Activated CD8-positive, alpha-beta memory T cell treated with anti-CD3 and anti-CD28 coated beads, Interleukin-2, amount 10 ng/mL, durations not matched to agents 7 days and 5 days (primary cell): ENCODE data around the gene UBE2L3. TPM values are rescaled to one million over a fixed set of nuclear protein-coding genes. Genes with fewer than 3 reads are reported as not detected.
A peak's percentile ranks its signal among the peaks of the same experiment; 100 is the strongest.

Experiments used
- ATAC-seq: fragments of 150-1000 bp; cut with Tn5 transposase; one replicate; pipeline ENCODE4 v1.10.0; 2021; ENCODE audit warnings: moderate library complexity
- CTCF ChIA-PET: fragments of 350-600 bp; sonication (Branson Sonifier 250); formaldehyde crosslinking; loops from one replicate; lab custom pipeline; 2021; ENCODE audit warnings: antibody characterized with exemption; lab: Charles Lee
- DNase-seq: peaks from one replicate; pipeline ENCODE4 v3.0.0-alpha.2; 2020
- H3K27ac Mint-ChIP-seq: one replicate; pipeline ENCODE4 v1.8.0; 2021; ENCODE audit warnings: mild to moderate bottlenecking, mixed read lengths
- H3K27me3 Mint-ChIP-seq: one replicate; pipeline ENCODE4 v1.8.0; 2021; ENCODE audit warnings: mixed read lengths
- H3K36me3 Mint-ChIP-seq: one replicate; pipeline ENCODE4 v1.8.0; 2021; ENCODE audit warnings: mild to moderate bottlenecking, mixed read lengths
- H3K4me1 Mint-ChIP-seq: one replicate; pipeline ENCODE4 v1.8.0; 2021; ENCODE audit warnings: mixed read lengths
- H3K4me3 Mint-ChIP-seq: one replicate; pipeline ENCODE4 v1.8.0; 2021; ENCODE audit warnings: mild to moderate bottlenecking, moderate library complexity, mixed read lengths
- H3K9me3 Mint-ChIP-seq: one replicate; pipeline ENCODE4 v1.8.0; 2022; ENCODE audit warnings: low read depth, mixed read lengths
- total RNA-seq, 2 experiments: library from RNA; stranded (reverse); gene quantifications; one replicate each; pipeline ENCODE4 v1.2.3, GENCODE V29; 2021

Gene UBE2L3
- total RNA-seq, 2 experiments from 2014 or later: 57.3 to 67.8 TPM

- H3K27me3 Mint-ChIP-seq: no peaks in the 10 kb centered on the region
- ATAC-seq (peak; percentile 35), DNase-seq (peak; percentile 52)
- CTCF ChIA-PET: interaction anchor here (0.9 to 3.2 kb wide), 4 partner anchors 9 to 22 kb away, joined by 3 to 44 read pairs (median 16); partner anchors contain the start of genes CCDC116, SDF2L1 and YDJC
- H3K9me3 Mint-ChIP-seq: no peaks in the 10 kb centered on the region
- peak overlapping the region; percentile 87 for H3K27ac Mint-ChIP-seq
- H3K36me3 Mint-ChIP-seq: peaks cover 14% of the 10 kb centered on the region
- H3K4me1 Mint-ChIP-seq: peaks cover 31% of the 10 kb centered on the region
- H3K4me3 Mint-ChIP-seq: peak overlapping the region; percentile 88
Observed at GRCh38 chr22:21651521-21652009, 84.1 kb downstream of the UBE2L3 start.

DNA sequence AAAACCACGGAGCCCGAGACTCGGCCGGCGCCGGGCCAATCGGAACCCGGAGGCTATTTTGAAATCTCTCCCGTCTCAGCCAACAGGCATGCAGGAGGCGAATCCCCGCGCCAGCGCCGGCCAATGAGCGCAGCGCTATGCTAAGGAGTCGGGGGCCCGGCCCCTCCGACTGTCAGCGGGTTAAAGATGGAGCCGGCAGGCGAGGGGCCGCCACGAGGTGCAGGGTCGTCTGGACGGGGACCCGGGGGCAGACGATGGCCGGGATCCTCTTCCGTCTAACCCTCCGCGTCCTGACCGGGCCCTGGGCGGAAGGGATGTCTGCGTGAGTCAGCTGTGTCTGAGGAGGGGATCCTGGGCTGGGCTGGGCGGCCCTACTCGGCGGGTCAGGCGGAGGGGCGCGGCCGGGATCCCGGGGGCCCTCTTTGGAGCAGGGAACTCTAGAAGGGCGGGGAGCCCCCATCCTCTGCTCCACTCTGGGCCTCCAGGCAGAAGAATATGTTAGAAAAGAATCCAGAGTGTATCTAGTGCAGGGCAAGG is 84.6 kb downstream of the UBE2L3 start:
- Mint-ChIP-seq H3K27ac (peak overlapping the region; percentile 87), H3K4me1 (peaks cover 32% of the 10 kb centered on the region)
- peak; percentile 99 for ATAC-seq

DNA sequence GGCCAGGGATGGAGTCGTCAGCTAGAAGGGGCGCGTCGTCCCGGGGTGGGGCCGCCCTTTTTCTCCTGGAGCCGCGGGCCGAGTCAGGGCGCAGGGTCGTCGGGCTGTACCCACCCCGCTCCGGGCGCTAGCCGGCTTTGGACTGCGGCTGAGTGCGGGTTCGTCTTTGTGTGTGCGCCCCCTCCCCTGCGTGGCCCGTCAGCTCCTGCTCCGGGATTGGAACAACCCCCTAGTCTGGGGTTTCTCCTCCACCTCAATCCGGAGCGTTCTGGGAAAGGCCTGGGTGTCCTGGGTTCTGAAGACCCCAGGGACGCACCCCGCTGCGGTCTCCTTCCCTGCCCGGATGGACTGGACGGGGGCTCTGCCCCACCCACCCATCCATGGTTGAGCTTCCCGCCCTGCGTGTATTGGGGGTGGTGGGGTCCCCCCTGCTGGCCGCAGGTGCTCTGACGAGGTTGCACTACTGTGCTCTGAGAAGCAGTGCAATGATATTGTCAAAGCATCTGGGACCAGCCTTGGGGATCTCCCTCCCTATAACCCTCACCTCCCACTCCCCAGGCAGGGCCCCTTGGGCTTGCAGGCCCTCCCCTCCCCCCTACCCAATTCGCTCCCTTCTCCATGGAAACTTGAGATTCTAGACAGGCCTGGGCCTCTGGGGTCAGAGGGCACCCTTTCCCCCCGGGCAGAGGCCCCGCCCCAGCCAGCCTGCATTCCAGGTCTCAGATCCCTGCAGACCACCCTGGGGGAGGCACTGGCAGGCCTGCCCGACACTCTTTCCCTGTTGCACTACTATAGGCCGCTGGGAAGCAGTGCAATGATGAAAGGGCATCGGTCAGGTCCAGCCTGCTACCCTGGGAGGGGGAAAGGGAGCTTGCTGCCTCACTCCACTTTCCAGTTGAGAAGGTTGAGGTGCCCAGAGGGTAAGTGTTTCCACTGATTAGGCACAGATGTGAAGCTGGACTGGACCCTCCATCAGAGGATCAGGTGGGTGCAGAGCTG is 85.3 kb downstream of the UBE2L3 start:
- CTCF ChIA-PET: interaction anchor here (0.9 to 3.2 kb wide), 5 partner anchors 11 to 23 kb away, joined by 4 to 44 read pairs (median 5); partner anchors contain the start of genes CCDC116, PPIL2, SDF2L1 and YDJC
- H3K4me1 Mint-ChIP-seq: peaks cover 34% of the 10 kb centered on the region
- peak overlapping the region; percentile 87 for H3K27ac Mint-ChIP-seq
- ATAC-seq (no peak), DNase-seq (no peak)
- peak overlapping the region; percentile 88 for H3K4me3 Mint-ChIP-seq
- no peaks in the 10 kb centered on the region for H3K27me3 Mint-ChIP-seq
- H3K36me3 Mint-ChIP-seq: peaks cover 11% of the 10 kb centered on the region
- no peaks in the 10 kb centered on the region for H3K9me3 Mint-ChIP-seq

More for the DNA sequence above, 84.6 kb downstream of the UBE2L3 start:
- no peaks in the 10 kb centered on the region for H3K9me3 Mint-ChIP-seq
- CTCF ChIA-PET: interaction anchor here (1.0 to 3.2 kb wide), 4 partner anchors 10 to 22 kb away, joined by 4 to 44 read pairs (median 16); partner anchors contain the start of genes CCDC116, SDF2L1 and YDJC
- H3K4me3 Mint-ChIP-seq: peak overlapping the region; percentile 88
- peak; percentile 94 for DNase-seq
- no peaks in the 10 kb centered on the region for H3K27me3 Mint-ChIP-seq
- peaks cover 11% of the 10 kb centered on the region for H3K36me3 Mint-ChIP-seq

- no peaks in the 10 kb centered on the region for H3K27me3 Mint-ChIP-seq
- peaks cover 25% of the 10 kb centered on the region for H3K4me1 Mint-ChIP-seq
- H3K36me3 Mint-ChIP-seq: peaks cover 5% of the 10 kb centered on the region
- H3K27ac Mint-ChIP-seq: peak overlapping the region; percentile 82
- CTCF ChIA-PET: interaction anchor here (0.9 to 2.1 kb wide), 5 partner anchors 10 to 295 kb away, joined by 3 to 11 read pairs (median 6); partner anchors contain the start of genes PPM1F, SDF2L1 and YDJC
- DNase-seq (no peak), ATAC-seq (no peak)
- peak overlapping the region; percentile 59 for H3K4me3 Mint-ChIP-seq
- no peaks in the 10 kb centered on the region for H3K9me3 Mint-ChIP-seq
Observed at GRCh38 chr22:21657020-21657359, 89.5 kb downstream of the UBE2L3 start.

GRCh38 chr22:21657360-21658032 is 90.0 kb downstream of the UBE2L3 start:
- Mint-ChIP-seq H3K9me3 (no peaks in the 10 kb centered on the region), H3K27ac (peak overlapping the region; percentile 82)

GRCh38 chr22:21659864-21660525 is 92.5 kb downstream of the UBE2L3 start:
- Mint-ChIP-seq H3K27me3 (no peaks in the 10 kb centered on the region), H3K36me3 (peaks cover 3% of the 10 kb centered on the region), H3K9me3 (no peaks in the 10 kb centered on the region), H3K4me1 (peaks cover 23% of the 10 kb centered on the region), H3K4me3 (no peak overlapping the region), H3K27ac (no peak overlapping the region)
- CTCF ChIA-PET: interaction anchor here (0.8 to 3.4 kb wide), 3 partner anchors 8 to 18 kb away, joined by 3 to 17 read pairs (median 11); partner anchors contain the start of gene SDF2L1
- DNase-seq: no peak
- no peak for ATAC-seq

More at GRCh38 chr22:21657360-21658032, 90.0 kb downstream of the UBE2L3 start:
- ATAC-seq (peak; percentile 96), DNase-seq (peak; percentile 85)
- Mint-ChIP-seq H3K36me3 (peaks cover 5% of the 10 kb centered on the region), H3K4me3 (peak overlapping the region; percentile 80), H3K27me3 (no peaks in the 10 kb centered on the region), H3K4me1 (peaks cover 25% of the 10 kb centered on the region)
- CTCF ChIA-PET: interaction anchor here (0.9 to 3.4 kb wide), 11 partner anchors 9 to 295 kb away, joined by 3 to 17 read pairs (median 6); partner anchors contain the start of genes PPM1F, SDF2L1 and YDJC

GRCh38 chr22:21660904-21661303 is 93.4 kb downstream of the UBE2L3 start:
- ATAC-seq: no peak
- peaks cover 3% of the 10 kb centered on the region for H3K36me3 Mint-ChIP-seq
- H3K9me3 Mint-ChIP-seq: no peaks in the 10 kb centered on the region
- H3K27me3 Mint-ChIP-seq: no peaks in the 10 kb centered on the region
- H3K4me1 Mint-ChIP-seq: peaks cover 29% of the 10 kb centered on the region
- CTCF ChIA-PET: interaction anchor here (3.2 to 3.4 kb wide), 2 partner anchors 15 to 19 kb away, joined by 11 to 17 read pairs; partner anchors contain the start of gene SDF2L1
- H3K27ac Mint-ChIP-seq: no peak overlapping the region
- no peak for DNase-seq
- H3K4me3 Mint-ChIP-seq: no peak overlapping the region

DNA sequence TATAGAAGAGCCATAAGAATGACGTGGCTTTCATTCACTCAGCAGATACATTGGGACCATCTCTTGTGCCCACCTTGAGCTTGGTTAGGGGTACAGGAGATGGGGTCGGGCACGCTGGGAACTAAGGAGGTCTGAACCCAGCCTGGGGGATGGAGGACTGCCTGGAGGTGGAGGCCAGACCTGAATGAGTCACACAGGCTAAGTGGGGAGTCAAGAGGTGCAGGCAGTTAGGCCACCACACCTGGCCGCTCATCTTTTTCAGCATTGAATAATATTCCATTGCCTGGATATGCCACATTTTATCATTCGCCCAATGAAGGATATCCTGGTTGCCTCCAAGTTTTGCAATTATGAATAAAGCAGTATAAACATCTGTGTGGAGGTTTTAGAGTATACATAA is 94.5 kb downstream of the UBE2L3 start:
- ATAC-seq (no peak), DNase-seq (no peak)
- Mint-ChIP-seq H3K27ac (no peak overlapping the region), H3K27me3 (no peaks in the 10 kb centered on the region), H3K4me1 (peaks cover 21% of the 10 kb centered on the region), H3K4me3 (no peak overlapping the region), H3K9me3 (no peaks in the 10 kb centered on the region), H3K36me3 (no peaks in the 10 kb centered on the region)
- CTCF ChIA-PET: no interaction called here

GRCh38 chr22:21663738-21664137 is 96.2 kb downstream of the UBE2L3 start:
- no peaks in the 10 kb centered on the region for H3K27me3 Mint-ChIP-seq
- no peaks in the 10 kb centered on the region for H3K9me3 Mint-ChIP-seq
- peaks cover 2% of the 10 kb centered on the region for H3K36me3 Mint-ChIP-seq
- H3K4me1 Mint-ChIP-seq: peaks cover 22% of the 10 kb centered on the region
- H3K27ac Mint-ChIP-seq: no peak overlapping the region
- DNase-seq (no peak), ATAC-seq (no peak)
- CTCF ChIA-PET: interaction anchor here (0.8 kb wide), 1 partner anchor 21 kb away, joined by 3 read pairs; the partner anchor contains the start of gene SDF2L1
- no peak overlapping the region for H3K4me3 Mint-ChIP-seq

DNA sequence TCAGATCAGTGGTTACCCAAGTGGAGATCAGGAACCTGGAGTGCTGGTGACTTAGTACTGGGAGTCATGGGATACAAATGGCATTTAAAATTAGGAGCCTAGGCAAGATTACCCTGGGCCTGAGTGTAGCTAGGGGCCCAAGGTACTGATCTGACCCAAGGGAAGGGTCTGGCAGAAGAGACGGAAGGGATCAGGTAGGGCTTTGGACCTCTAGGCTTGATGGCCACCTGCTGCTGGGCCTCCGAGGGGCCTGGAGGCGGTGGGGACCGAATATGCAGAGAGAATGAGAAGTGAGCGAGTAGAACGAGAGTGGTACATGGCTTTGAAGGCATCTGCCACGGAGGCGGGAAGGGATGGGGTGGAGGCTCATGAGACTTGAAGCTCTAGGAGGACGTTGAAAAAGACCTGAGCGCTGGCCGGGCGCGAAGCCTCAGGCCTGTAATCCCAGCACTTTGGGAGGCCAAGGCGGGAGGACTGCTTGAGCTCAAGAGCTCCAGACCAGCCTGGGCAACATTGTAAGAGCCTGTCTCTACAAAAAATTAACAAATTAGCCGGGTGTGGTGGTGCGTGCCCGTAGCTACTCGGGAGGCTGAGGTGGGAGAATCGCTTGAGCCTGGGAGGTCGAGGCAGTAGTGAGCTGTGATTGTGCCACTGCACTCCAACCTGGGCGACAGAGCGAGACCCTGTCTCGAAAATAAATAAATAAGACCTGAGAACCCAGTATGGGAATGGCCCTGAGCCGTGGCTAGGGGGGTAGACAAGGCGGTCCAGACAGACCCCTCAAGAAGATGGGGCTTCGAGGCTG is 97.7 kb downstream of the UBE2L3 start:
- CTCF ChIA-PET: interaction anchor here (0.9 to 2.3 kb wide), 10 partner anchors 12 to 287 kb away, joined by 3 to 10 read pairs (median 4); partner anchors contain the start of genes PPM1F, SDF2L1 and YDJC
- Mint-ChIP-seq H3K4me1 (peaks cover 25% of the 10 kb centered on the region), H3K9me3 (no peaks in the 10 kb centered on the region), H3K36me3 (peaks cover 4% of the 10 kb centered on the region), H3K4me3 (peak overlapping the region; percentile 96), H3K27me3 (no peaks in the 10 kb centered on the region), H3K27ac (peak overlapping the region; percentile 98)
- no peak for ATAC-seq
- no peak for DNase-seq

GRCh38 chr22:21666786-21667185 is 99.3 kb downstream of the UBE2L3 start:
- DNase-seq (no peak), ATAC-seq (no peak)
- Mint-ChIP-seq H3K4me3 (peak overlapping the region; percentile 96), H3K27ac (peak overlapping the region; percentile 98), H3K4me1 (peaks cover 27% of the 10 kb centered on the region), H3K27me3 (no peaks in the 10 kb centered on the region), H3K36me3 (peaks cover 10% of the 10 kb centered on the region), H3K9me3 (no peaks in the 10 kb centered on the region)
- CTCF ChIA-PET: interaction anchor here (1.7 to 2.3 kb wide), 3 partner anchors 24 to 272 kb away, joined by 5 to 10 read pairs (median 6); partner anchors contain the start of gene YDJC
